Spleen (tissue), 11 donors: Measurements from ENCODE around the gene GAMT. TPM values are rescaled to one million over a fixed set of nuclear protein-coding genes. Genes with fewer than 3 reads are reported as not detected.
A peak's percentile ranks its signal among the peaks of the same experiment; 100 is the strongest.

Experiments used
- DNase-seq: peaks from one replicate; pipeline ENCODE4 v3.0.0-alpha.2; 2020
- H3K27ac ChIP-seq, 8 donors: fragments of 200-600 bp; sonication (generic) in 7 of 8; 1 replicate in 4 of 8; 2 replicates in 4 of 8; pipeline versions ENCODE4 v1.5.0 to v1.8.0; 2016 to 2021; ENCODE audit warnings: inconsistent platforms in 4 of 8, mild to moderate bottlenecking in 4 of 8, moderate library complexity in 1 of 8
- H3K27me3 ChIP-seq, 7 donors: fragments of 200-600 bp; sonication (generic) in 6 of 7; replicated peaks in 1 of 7; 1 replicate in 4 of 7; 2 replicates in 3 of 7; pipeline versions ENCODE4 v1.5.0 to v1.8.0; 2016 to 2021; ENCODE audit warnings: inconsistent platforms in 3 of 7, mild to moderate bottlenecking in 1 of 7
- H3K36me3 ChIP-seq, 6 donors: fragments of 200-600 bp; sonication (generic) in 5 of 6; 1 replicate in 4 of 6; 2 replicates in 2 of 6; pipeline versions ENCODE4 v1.5.0 to v1.8.0; 2016 to 2021; ENCODE audit warnings: inconsistent platforms in 2 of 6
- H3K4me1 ChIP-seq, 6 donors: fragments of 200-600 bp; sonication (generic) in 5 of 6; 1 replicate in 3 of 6; 2 replicates in 3 of 6; pipeline versions ENCODE4 v1.5.0 to v1.8.0; 2016 to 2021; ENCODE audit warnings: inconsistent platforms in 3 of 6
- H3K4me3 ChIP-seq, 8 donors: fragments of 200-600 bp; sonication (generic) in 7 of 8; 1 replicate in 4 of 8; 2 replicates in 4 of 8; pipeline versions ENCODE4 v1.5.0 to v1.8.0; 2016 to 2021; ENCODE audit warnings: inconsistent platforms in 4 of 8, mild to moderate bottlenecking in 4 of 8, moderate library complexity in 2 of 8
- H3K9me3 ChIP-seq, 8 donors: fragments of 200-600 bp; sonication (generic) in 7 of 8; 1 replicate in 4 of 8; 2 replicates in 4 of 8; pipeline versions ENCODE4 v1.5.0 to v1.8.0; 2016 to 2021; ENCODE audit warnings: inconsistent platforms in 4 of 8
- POLR2A ChIP-seq, 3 donors: fragments of 450-650 bp; IDR thresholded peaks; one replicate each; pipeline ENCODE4 v1.5.1; 2017; ENCODE audit warnings: antibody characterized with exemption in 3 of 3, mild to moderate bottlenecking in 1 of 3
- POLR2AphosphoS5 ChIP-seq, 3 donors: sonication (generic); formaldehyde crosslinking; IDR thresholded peaks; one replicate each; pipeline ENCODE4 v1.5.1; 2017; ENCODE audit warnings: antibody characterized with exemption in 3 of 3
- WGBS, 5 donors: extraction: QIAGEN DNeasy Blood & Tissue Kit in 3 of 5; methylation state at CpG; one replicate each; pipeline versions ENCODE4 v1.1.5 to v1.1.7; 2013 to 2018; 5-methylcytosine and 5-hydroxymethylcytosine counted together
- intact Hi-C: fragments of 100-400 bp; cut with DNase I; formaldehyde crosslinking; loops from one replicate; pipeline ENCODE4 v1.15.0; 2023; ENCODE audit warnings: low total_unique reads
- polyA plus RNA-seq, 3 donors: library from polyadenylated mRNA; stranded (reverse); fragments of 200-250 nt; gene quantifications; one replicate each; pipeline ENCODE4 v1.2.1, GENCODE V29; 2013
- total RNA-seq, 7 donors: library from RNA; depleted of rRNA in 3 of 7; stranded (reverse); fragments of >200 nt in 3 of 7; fragmentation: NEBNext Ultra II Directional in 4 of 7; extraction: Animal tissue kit (Norgen Biotek cat#: 25700) in 4 of 7; gene quantifications; one replicate each; pipeline versions ENCODE4 v1.1.0 to v1.2.1, GENCODE V29; 2016 to 2021
- TF ChIP-seq, protein P1 (sequence below), 11 experiments: fragments of 200-600 bp in 7 of 11; fragments of 450-650 bp in 4 of 11; sonication (generic) in 4 of 11; IDR thresholded peaks in 8 of 11; conservative IDR thresholded peaks in 3 of 11; 1 replicate in 7 of 11; 2 replicates in 4 of 11; pipeline versions ENCODE4 v1.4.0 to v1.8.0; 2016 to 2021; ENCODE audit warnings: antibody characterized with exemption in 11 of 11, inconsistent platforms in 4 of 11, mild to moderate bottlenecking in 1 of 11
- donor health status: healthy with polysubstance abuse.
- donor health status: DM: no; HTN: no; CAD: no; lungs with moderate emphysema.
- donor health status: DM: no; HTN: no; CAD: no.
- donor health status: Bipolar disorder and iron deficiency.
- donor health status: healthy.
- donor health status: DM: no; HTN: no; CAD: no.
- donor health status: DM: yes; HTN: yes; CAD: no.

The GAMT gene
- total and polyA plus RNA-seq, 10 donors, result 7.1 to 20.4 (median 12.4) TPM

DNA sequence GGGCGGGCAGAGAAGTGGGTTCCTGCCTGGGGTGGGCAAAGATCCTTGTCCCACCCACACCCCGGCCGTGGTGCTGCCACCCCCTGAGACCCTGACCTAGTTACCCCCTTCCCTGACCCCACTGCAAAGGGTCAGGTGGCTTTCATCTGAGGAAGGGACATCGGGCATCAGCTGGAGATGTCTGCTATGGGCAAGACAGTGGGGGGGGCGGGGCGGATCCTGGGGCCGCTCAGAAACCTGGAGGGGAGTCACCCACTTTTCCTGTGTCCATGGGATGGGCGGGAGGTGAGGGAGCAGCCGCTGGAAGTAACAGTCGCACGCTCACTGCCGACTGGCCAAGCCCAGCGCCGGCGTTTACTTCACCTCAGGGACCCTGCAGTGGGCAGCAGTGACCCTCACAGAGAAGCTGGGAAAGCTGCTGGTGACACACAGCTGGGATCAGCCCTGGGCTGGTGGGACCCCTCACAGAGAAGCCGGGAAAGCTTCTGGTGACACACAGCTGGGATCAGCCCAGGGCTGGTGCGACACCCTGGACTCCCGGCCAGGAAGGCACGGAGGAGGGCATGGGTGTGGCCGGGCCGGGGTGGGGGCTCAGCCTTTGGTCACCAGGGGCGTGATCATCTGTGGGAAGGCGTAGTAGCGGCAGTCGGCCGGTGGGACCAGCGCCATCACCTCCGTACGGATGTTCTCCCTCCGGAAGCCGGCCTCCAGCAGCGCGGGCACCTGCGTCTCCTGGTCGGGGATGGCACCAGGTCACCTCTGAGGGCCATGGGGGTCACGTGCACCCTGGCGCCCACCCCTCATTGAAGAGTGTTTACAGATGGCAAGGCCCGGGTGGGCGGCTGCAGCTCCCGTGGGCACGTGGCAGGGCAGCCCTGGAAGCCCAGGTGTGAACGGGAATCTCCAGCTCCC is 4.3 kb downstream of the GAMT start:
- intact Hi-C loops, result no loop called here
- Histone ChIP-seq H3K4me1 (peaks cover 11 to 45% (median 30%) of the 10 kb centered on the region in 6 donors), H3K4me3 (no peak overlapping the region), H3K9me3 (no peaks in the 10 kb centered on the region), H3K36me3 (peaks cover 0 to 43% (median 27%) of the 10 kb centered on the region in 6 donors), H3K27me3 (peaks cover 0 to 20% (median under 1%) of the 10 kb centered on the region in 7 donors), H3K27ac (no peak overlapping the region)
- WGBS, 5 donors, result 51 to 79% (median 77%) methylated on average over 14 to 42 of the region's 42 CpGs
- no peak for DNase-seq
- TF ChIP-seq POLR2AphosphoS5 (IDR thresholded peaks at IDR 0.05) (peak in 1 of 3 donors; percentile 44), POLR2A (IDR thresholded peaks at IDR 0.05) (no peak)

DNA sequence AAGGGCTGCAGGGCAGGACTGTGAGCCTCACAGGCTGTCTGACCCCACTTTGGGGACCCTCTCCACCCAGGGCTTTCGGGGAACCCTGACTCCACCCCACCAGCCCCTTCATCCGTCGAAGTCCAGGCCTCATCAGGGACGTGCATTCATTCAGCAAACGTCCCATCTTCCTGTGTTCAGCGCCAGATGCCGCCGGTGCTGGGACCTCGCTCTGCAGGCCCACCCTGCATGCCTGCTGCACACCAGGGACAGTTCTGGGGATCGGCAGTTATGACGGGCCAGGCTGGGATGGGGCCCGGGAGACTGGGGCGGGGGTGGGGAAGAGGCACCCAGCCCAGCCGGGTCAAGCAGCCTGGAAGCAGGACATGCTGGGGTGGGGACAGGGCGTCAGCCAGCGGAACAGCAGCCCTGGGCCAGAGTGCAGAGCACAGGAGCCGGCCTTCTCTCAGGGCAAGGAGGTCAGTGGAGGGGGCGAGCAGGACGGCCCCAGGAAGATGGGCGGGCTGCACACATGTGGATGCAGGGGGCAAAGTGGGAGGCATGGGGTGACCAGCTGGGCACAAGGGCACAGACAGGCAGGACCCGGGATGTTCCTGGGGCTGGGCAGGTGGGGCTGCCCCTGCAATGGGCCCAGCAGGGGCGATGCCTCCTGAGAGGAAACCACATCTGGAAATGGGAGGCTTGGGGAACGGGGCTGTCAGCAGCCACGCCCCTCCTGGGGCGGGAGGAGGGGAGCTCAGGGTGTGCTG is 5.1 kb downstream of the GAMT start:
- TF ChIP-seq, protein P1, sequence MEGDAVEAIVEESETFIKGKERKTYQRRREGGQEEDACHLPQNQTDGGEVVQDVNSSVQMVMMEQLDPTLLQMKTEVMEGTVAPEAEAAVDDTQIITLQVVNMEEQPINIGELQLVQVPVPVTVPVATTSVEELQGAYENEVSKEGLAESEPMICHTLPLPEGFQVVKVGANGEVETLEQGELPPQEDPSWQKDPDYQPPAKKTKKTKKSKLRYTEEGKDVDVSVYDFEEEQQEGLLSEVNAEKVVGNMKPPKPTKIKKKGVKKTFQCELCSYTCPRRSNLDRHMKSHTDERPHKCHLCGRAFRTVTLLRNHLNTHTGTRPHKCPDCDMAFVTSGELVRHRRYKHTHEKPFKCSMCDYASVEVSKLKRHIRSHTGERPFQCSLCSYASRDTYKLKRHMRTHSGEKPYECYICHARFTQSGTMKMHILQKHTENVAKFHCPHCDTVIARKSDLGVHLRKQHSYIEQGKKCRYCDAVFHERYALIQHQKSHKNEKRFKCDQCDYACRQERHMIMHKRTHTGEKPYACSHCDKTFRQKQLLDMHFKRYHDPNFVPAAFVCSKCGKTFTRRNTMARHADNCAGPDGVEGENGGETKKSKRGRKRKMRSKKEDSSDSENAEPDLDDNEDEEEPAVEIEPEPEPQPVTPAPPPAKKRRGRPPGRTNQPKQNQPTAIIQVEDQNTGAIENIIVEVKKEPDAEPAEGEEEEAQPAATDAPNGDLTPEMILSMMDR (IDR thresholded peaks at IDR 0.05 in 8 of 11, conservative IDR thresholded peaks at IDR 0.05 in 3 of 11), result no peak
- TF ChIP-seq POLR2A (IDR thresholded peaks at IDR 0.05) (no peak), POLR2AphosphoS5 (IDR thresholded peaks at IDR 0.05) (peak in 2 of 3 donors; percentile 7 to 41)

DNA sequence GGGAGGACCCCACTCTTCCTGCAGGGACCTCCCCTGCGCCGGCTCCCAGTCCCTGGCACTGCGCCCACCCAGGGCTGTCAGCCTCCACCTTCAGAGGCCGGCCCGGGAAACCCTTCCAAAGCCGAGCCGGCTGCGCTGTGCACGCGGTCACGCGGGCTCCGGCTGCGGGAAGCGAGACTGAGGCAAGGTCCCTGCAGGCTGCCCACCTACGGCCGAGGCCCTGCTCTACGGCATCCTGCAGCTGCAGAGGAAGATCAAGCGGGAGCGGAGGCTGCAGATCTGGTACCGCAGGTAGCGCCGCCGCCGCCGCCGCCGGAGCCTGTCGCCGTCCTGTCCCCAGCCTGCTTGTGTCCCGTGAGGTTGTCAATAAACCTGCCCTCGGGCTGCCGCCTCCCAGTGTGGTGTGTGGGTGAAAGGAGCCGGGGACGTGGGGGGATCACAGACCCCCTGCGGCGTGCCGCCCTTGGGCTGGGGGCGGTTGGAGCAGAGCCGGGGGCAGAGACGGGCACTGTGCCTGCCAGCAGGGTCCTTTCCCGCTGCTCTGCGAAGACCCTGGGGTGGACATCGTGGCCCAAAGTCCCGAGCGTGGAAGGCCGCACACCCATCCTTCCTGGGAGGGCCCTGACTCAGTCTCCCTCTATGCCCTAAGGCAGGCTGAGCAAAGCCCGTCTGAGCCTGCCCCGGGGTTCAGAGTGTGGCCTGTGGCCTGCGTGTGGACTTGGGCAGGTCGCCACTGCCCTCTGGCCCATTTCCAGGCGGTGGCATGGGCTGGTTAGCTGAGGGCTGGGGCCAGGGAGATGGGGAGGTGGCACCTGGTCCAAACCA is 5.9 kb downstream of the GAMT start:
- TF ChIP-seq, protein P1 (IDR thresholded peaks at IDR 0.05 in 8 of 11, conservative IDR thresholded peaks at IDR 0.05 in 3 of 11), result no peak
- TF ChIP-seq POLR2AphosphoS5 (IDR thresholded peaks at IDR 0.05) (peak in 1 of 3 donors; percentile 27), POLR2A (IDR thresholded peaks at IDR 0.05) (no peak)
- Histone ChIP-seq H3K36me3 (peaks cover 0 to 59% (median 43%) of the 10 kb centered on the region in 6 donors), H3K27me3 (peaks cover 0 to 3% (median 0%) of the 10 kb centered on the region in 7 donors), H3K4me3 (no peak overlapping the region), H3K4me1 (peaks cover 2 to 28% (median 15%) of the 10 kb centered on the region in 6 donors), H3K9me3 (no peaks in the 10 kb centered on the region), H3K27ac (no peak overlapping the region)
- 69 to 92% (median 90%) methylated on average over 5 to 52 of the region's 52 CpGs for WGBS, 5 donors
- no peak for DNase-seq
- intact Hi-C loops, result no loop called here

More for the DNA sequence above, 5.1 kb downstream of the GAMT start:
- Histone ChIP-seq H3K36me3 (peaks cover 0 to 52% (median 35%) of the 10 kb centered on the region in 6 donors), H3K27me3 (peaks cover 0 to 11% (median 0%) of the 10 kb centered on the region in 7 donors), H3K4me3 (no peak overlapping the region), H3K27ac (no peak overlapping the region), H3K9me3 (no peaks in the 10 kb centered on the region), H3K4me1 (peaks cover 9 to 36% (median 23%) of the 10 kb centered on the region in 6 donors)
- intact Hi-C loops, result no loop called here
- DNase-seq, result no peak
- 44 to 57% (median 46%) methylated on average over 14 to 25 of the region's 25 CpGs for WGBS, 5 donors
